GM18519 (cell line): ENCODE measurements around the gene CLEC16A.

Experiments
- ATAC-seq: cut with Tn5 transposase; IDR thresholded peaks from one replicate; pipeline ENCODE4 v1.9.1; 2021; ENCODE audit warnings: mild to moderate bottlenecking, moderate library complexity; ENCODE audit not compliant: unreplicated experiment, low FRiP score

CLEC16A gene

GRCh38 chr16:11033629-11034420 is 89.5 kb downstream of the CLEC16A start:
- no peak for ATAC-seq

DNA sequence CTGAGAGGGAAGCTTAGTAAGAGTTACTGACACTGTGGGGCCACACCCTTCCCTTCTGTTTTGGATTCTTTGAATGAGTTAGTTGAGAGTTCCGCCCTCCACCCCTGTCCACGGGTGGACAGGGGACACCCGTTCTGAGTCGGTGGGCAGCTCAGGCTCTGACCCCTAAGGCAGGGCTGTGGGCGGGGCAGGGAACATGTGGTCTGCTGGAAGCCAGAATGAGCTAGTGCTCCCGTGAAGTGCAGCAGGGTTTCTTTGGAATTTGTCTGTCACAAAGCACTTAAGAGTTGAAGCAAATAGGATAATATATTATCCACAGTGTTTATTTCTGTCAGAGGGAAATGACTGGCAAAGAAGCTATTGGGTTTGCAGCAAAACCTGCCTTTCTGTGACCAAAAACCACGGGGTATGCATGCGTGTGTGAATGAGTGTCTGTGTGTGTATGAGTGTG is 90.1 kb downstream of the CLEC16A start:
- no peak for ATAC-seq

- no peak for ATAC-seq
These were observed 90.7 kb downstream of the CLEC16A start for GRCh38 chr16:11035096-11035495.

GRCh38 chr16:11036040-11036439 is 91.7 kb downstream of the CLEC16A start:
- no peak for ATAC-seq

- ATAC-seq, result no peak
These were observed 92.6 kb downstream of the CLEC16A start for GRCh38 chr16:11036868-11037410.

GRCh38 chr16:11038305-11038704 is 93.9 kb downstream of the CLEC16A start:
- no peak for ATAC-seq

GRCh38 chr16:11038777-11039176 is 94.4 kb downstream of the CLEC16A start:
- no peak for ATAC-seq

DNA sequence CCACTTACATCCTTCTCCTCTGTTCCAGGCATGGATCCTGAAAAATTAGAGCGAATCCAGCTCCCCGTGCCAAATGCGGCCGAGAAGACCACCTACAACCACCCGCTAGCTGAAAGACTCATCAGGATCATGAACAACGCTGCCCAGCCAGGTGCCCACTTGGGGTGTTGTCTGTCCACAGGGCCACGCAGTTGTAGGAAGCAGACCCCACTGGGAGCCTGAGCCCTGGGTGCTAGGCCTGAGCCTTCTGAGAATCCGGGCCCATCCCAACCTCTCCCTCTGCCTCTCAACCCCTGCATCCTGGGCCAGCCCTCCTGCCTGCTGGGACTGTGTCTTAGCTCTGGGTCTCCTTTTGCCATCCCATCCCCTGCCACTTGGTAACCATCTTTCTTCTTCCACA is 95.4 kb downstream of the CLEC16A start:
- ATAC-seq, result no peak

DNA sequence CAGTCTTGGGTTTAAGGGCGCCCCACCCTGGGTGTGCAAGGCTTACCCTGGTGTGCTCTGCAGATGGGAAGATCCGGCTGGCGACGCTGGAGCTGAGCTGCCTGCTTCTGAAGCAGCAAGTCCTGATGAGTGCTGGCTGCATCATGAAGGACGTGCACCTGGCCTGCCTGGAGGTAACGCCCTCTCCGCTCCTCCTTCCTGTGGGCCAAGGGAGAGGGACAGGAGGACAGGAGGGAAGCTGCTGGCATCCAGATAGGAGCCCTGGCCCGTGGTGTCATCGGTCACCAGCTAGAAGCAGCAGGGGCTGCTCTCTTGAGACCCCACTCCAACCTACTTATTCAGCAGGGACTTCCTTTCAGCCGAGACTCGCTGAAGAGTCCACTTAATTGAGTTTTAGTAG is 97.8 kb downstream of the CLEC16A start:
- ATAC-seq, result no peak

DNA sequence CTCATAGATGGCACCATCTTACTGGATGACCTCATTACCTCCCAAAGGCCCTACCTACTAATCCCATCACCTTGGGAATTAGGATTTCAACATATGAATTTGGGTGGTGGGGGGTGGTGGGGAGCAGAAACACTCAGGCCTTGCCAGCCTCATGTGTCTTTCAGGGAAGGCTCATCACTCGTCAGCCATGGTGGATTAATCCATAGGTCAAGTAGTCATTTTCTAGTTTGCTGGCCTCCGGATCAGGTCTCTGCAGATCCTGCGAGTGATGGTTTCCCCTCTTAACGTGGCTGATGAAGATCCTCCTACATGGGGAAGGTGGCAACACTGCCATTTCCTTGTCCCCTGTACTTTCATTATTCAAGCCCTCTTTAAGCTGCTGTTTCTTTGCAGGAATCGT is 101.1 kb downstream of the CLEC16A start:
- no peak for ATAC-seq

DNA sequence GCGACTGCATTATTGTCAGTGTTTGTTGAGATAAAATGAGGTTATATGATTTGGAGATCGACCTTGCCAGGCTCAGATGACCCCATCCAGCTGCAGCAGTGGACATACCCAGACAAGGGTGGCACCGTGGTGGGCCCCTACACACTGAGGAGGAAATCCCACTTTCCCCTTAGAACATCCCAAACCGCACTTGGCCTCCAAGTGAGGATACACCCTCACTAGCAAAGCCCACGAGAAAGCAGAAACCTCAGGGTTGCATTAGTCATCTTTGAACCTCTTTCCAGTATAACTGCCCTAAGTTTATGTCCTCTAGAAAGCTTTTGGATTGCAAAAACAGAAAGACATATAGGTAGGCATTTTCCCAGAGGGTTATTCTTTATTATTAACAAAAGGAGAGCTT is 101.5 kb downstream of the CLEC16A start:
- ATAC-seq, result no peak

DNA sequence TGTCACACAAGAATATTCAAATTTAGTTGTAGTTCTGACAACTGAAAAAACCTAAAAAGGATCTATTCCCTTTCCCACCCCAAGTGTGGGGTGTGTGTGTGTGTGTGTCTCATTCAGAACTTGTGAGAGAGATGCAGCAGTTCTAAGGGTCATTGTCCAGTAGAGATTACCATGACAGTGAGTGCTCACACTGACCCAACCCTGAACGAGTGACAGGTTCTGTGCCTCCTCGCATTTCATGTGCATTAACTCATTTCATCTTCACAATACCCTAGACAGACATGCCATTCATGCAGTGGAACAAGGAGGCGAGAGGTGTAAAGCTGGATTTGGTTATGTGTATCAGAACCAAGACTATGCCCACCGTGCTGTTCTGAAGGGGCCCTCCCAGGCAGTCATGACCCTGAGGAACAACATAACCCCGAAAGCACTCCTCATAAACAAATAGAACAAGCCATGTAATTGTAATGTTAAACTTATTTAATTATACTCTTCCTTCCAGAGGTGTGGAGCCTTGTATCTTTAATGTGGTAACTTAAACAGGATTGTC is 102.1 kb downstream of the CLEC16A start:
- ATAC-seq, result no peak

DNA sequence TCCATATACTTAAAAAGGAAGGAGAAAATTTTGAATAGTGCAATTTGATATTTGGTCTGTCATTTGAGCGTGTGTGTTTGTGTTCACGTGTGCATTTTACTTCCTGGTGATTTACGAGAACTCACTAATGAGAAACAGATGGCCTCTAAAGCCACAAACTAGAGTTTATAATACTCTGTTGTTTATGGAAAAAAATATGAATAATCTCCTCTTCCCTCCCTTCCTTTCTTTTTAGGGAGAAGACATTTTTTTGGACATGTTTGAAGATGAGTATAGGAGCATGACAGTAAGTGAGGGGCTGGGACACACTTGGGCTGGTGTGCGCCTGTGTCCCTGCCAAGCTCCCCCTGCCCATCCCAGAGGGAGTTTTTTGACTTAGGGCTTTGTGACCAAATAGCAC is 102.7 kb downstream of the CLEC16A start:
- no peak for ATAC-seq

DNA sequence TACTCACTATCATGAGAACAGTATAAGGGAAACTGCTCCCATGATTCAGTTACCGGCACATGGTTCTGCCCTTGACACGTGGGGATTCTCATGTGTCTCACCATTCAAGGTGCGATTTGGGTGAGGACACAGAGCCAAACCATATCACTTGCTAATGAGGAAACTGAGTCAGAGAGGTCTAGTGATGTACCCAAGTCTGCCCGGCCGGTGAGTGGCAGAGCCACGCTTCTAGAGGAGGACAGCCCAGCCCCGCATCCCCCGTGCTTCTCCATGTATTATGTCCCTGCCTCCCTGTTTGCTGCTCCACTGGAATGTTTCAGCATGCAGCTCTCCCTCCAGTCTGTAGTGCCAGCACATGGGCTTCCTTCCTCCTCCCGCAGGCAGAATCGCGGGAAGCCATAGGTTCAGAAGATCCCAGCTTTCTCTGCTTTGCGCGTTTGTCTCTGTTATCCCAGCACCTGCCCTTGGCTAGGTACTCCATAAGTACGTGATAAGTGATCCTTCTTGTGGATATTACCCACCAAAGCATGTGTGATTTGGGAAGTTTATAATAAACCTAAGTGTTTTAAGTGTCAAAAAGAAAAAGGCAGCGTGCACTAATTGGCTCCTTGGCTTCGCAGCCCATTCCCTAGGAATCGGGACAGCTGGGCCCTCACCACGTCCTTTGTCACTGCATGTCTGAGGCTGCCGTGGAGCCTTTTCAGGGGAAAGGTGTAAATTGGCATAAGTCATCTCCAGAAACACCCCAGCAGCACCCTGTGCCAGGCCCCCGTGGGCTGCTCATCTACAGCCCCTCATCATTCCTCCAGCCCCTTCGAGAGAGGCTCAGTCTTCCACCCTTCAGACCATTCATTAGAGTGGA is 103.8 kb downstream of the CLEC16A start:
- ATAC-seq, result no peak

- ATAC-seq, result no peak
These were observed 105.2 kb downstream of the CLEC16A start for GRCh38 chr16:11049396-11050059.

GRCh38 chr16:11050536-11050935 is 106.2 kb downstream of the CLEC16A start:
- ATAC-seq, result no peak

- ATAC-seq, result no peak
These were observed 106.6 kb downstream of the CLEC16A start for GRCh38 chr16:11050944-11051343.

GRCh38 chr16:11051430-11051829 is 107.1 kb downstream of the CLEC16A start:
- ATAC-seq, result no peak

DNA sequence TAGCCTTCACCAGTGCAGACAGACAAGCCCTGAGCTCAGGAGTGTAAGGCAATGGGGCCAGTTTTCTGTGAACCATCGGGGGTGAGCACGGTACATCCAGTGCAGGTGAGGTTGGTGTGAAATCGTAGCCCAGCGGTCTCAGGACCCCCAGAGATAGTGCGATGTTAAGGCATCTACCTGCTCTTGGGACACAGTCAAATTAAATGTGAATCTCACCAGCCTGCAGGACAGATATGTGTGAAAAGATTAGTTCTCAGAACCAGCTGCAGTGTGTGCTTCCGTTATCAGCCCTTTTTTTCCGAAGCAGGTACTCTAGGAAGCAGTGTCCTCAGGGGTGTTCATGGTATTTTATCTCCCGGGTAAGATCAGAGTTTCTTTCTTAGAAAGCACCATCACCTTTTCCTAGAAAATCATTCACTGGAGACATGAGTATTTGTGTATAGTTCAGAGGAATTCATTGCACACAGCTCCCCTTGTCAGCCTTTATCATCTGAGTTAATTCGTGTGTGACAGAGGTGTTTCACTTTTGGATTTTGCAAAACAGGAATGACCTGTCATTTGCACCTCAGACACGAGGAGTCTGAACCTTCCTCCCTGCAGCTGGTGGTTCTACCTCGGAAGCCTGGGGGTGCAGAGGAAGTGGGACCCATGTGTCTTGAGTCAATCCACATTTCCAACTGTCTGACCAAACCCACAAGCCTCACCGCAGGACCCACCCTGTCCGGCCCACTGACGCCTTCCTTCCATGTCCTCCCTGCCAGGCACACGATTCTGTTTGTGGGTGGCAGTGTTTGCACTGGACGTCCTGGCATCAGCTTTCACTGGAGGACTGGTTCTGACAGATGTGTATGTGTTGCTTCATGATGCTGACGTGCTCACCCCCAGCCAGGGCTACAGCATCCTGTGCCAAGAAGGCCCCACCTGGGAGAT is 107.8 kb downstream of the CLEC16A start:
- peak; percentile 44 for ATAC-seq
